Neural progenitor cell (in vitro differentiated cells): Measurements from ENCODE around the gene AAMP. TPM values are rescaled to one million over a fixed set of nuclear protein-coding genes. Genes with fewer than 3 reads are reported as not detected.

Source experiments
- DNase-seq: peaks from one replicate; pipeline ENCODE4 v3.0.0-alpha.2; 2016; ENCODE audit warnings: low spot score
- H2AFZ ChIP-seq: fragments of 200-600 bp; sonication (generic); replicated peaks from 2 replicates; pipeline ENCODE4 v1.6.1; 2016; ENCODE audit warnings: antibody characterized with exemption
- H3F3A ChIP-seq: fragments of 200-600 bp; sonication (generic); 2 replicates; pipeline ENCODE4 v1.6.1; 2016; ENCODE audit warnings: antibody characterized with exemption, low read depth
- H3K27ac ChIP-seq: fragments of 200-600 bp; sonication (generic); 2 replicates; pipeline ENCODE4 v1.5.1; 2016; ENCODE audit warnings: mild to moderate bottlenecking
- H3K27me3 ChIP-seq: fragments of 200-600 bp; sonication (generic); 2 replicates; pipeline ENCODE4 v1.6.1; 2016; ENCODE audit warnings: mild to moderate bottlenecking, moderate library complexity
- H3K36me3 ChIP-seq: fragments of 200-600 bp; sonication (generic); 2 replicates; pipeline ENCODE4 v1.5.1; 2016
- H3K4me1 ChIP-seq: fragments of 200-600 bp; sonication (generic); 2 replicates; pipeline ENCODE4 v1.6.1; 2016; ENCODE audit warnings: mixed run types
- H3K4me2 ChIP-seq: fragments of 200-600 bp; sonication (generic); 2 replicates; pipeline ENCODE4 v1.6.1; 2016
- H3K4me3 ChIP-seq: fragments of 200-600 bp; sonication (generic); 2 replicates; pipeline ENCODE4 v1.5.1; 2016
- H3K79me2 ChIP-seq: fragments of 200-600 bp; sonication (generic); 2 replicates; pipeline ENCODE4 v1.6.1; 2016; ENCODE audit warnings: low read depth
- H3K9ac ChIP-seq: fragments of 200-600 bp; sonication (generic); 2 replicates; pipeline ENCODE4 v1.6.1; 2016
- H3K9me3 ChIP-seq: fragments of 200-600 bp; sonication (generic); 2 replicates; pipeline ENCODE4 v1.5.1; 2016; ENCODE audit warnings: low read depth
- H4K20me1 ChIP-seq: fragments of 200-600 bp; sonication (generic); 2 replicates; pipeline ENCODE4 v1.6.1; 2016; ENCODE audit warnings: low read depth
- H3K27ac Mint-ChIP-seq: 3 replicates; pipeline ENCODE4 v1.8.0; 2021; ENCODE audit warnings: mixed read lengths
- H3K27me3 Mint-ChIP-seq: 2 replicates; pipeline ENCODE4 v1.8.0; 2022; ENCODE audit warnings: low read depth, mild to moderate bottlenecking, inconsistent platforms, moderate library complexity, mixed read lengths; ENCODE audit not compliant: insufficient read depth
- H3K36me3 Mint-ChIP-seq: 3 replicates; pipeline ENCODE4 v1.8.0; 2021; ENCODE audit warnings: mixed read lengths
- H3K4me1 Mint-ChIP-seq: 3 replicates; pipeline ENCODE4 v1.8.0; 2021; ENCODE audit warnings: mixed read lengths
- H3K4me3 Mint-ChIP-seq: 3 replicates; pipeline ENCODE4 v1.8.0; 2021; ENCODE audit warnings: mild to moderate bottlenecking, moderate library complexity, mixed read lengths
- H3K9me3 Mint-ChIP-seq: 3 replicates; pipeline ENCODE4 v1.8.0; 2020; ENCODE audit warnings: mixed read lengths
- EZH2 ChIP-seq: fragments of 200-600 bp; sonication (generic); IDR thresholded peaks from 2 replicates; pipeline ENCODE4 v1.6.1; 2017; ENCODE audit warnings: antibody characterized with exemption, mild to moderate bottlenecking, moderate library complexity
- EZH2phosphoT487 ChIP-seq: fragments of 200-600 bp; sonication (generic); IDR thresholded peaks from 2 replicates; pipeline ENCODE4 v1.6.1; 2017; ENCODE audit warnings: antibody characterized with exemption
- total RNA-seq: library from RNA; depleted of rRNA; stranded (reverse); fragments of >200 nt; gene quantifications from 2 replicates; pipeline ENCODE4 v1.2.3, GENCODE V29; 2015; ENCODE audit warnings: low replicate concordance
- TF ChIP-seq, protein P1 (sequence below): fragments of 200-600 bp; sonication (generic); IDR thresholded peaks from 2 replicates; pipeline ENCODE4 v1.5.1; 2017; ENCODE audit warnings: antibody characterized with exemption, mild to moderate bottlenecking

Gene AAMP
- total RNA-seq, 1 donor from 2014 or later = 90.4 TPM

DNA sequence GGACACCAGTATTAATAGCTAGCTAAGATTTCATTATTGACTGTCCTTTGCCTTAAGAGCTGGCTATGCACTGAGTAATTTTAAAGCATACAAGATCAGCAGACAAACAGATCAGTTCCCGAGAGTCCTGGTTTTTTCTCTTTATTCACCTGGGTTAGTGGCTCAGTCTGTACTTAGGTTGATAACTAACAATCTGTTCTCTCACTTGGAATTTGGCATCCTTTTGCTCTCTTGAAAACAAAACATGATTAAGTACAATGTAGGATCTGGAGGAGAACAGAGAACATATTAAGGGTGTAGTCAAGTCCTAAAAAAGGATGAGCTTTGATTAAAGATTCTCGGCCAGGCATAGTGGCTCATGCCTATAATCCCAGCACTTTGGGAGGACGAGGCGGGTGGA lies 36.4 kb downstream of the AAMP start:
- Histone ChIP-seq H3K79me2 (no peaks in the 10 kb centered on the region), H3K27ac (no peak overlapping the region), H3K36me3 (peaks cover 15% of the 10 kb centered on the region), H2AFZ (no peak overlapping the region), H3K9ac (no peak overlapping the region), H3K4me3 (no peak overlapping the region), H3F3A (no peaks in the 10 kb centered on the region), H3K4me1 (no peaks in the 10 kb centered on the region), H3K27me3 (no peaks in the 10 kb centered on the region), H4K20me1 (no peaks in the 10 kb centered on the region), H3K9me3 (no peaks in the 10 kb centered on the region), H3K4me2 (no peak overlapping the region)
- DNase-seq = no peak
- Mint-ChIP-seq H3K4me3 (no peak overlapping the region), H3K27ac (no peak overlapping the region), H3K4me1 (no peaks in the 10 kb centered on the region), H3K9me3 (no peaks in the 10 kb centered on the region), H3K27me3 (peaks cover 2% of the 10 kb centered on the region), H3K36me3 (peaks cover 26% of the 10 kb centered on the region)
- TF ChIP-seq EZH2 = no peak
- TF ChIP-seq, protein P1, sequence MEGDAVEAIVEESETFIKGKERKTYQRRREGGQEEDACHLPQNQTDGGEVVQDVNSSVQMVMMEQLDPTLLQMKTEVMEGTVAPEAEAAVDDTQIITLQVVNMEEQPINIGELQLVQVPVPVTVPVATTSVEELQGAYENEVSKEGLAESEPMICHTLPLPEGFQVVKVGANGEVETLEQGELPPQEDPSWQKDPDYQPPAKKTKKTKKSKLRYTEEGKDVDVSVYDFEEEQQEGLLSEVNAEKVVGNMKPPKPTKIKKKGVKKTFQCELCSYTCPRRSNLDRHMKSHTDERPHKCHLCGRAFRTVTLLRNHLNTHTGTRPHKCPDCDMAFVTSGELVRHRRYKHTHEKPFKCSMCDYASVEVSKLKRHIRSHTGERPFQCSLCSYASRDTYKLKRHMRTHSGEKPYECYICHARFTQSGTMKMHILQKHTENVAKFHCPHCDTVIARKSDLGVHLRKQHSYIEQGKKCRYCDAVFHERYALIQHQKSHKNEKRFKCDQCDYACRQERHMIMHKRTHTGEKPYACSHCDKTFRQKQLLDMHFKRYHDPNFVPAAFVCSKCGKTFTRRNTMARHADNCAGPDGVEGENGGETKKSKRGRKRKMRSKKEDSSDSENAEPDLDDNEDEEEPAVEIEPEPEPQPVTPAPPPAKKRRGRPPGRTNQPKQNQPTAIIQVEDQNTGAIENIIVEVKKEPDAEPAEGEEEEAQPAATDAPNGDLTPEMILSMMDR = no peak
- no peak for TF ChIP-seq EZH2phosphoT487

GRCh38 chr2:218230882-218231281 lies 39.1 kb downstream of the AAMP start:
- Histone ChIP-seq H3K9me3 (no peaks in the 10 kb centered on the region), H3K36me3 (peaks cover 15% of the 10 kb centered on the region), H4K20me1 (peaks cover 12% of the 10 kb centered on the region), H3K4me1 (no peaks in the 10 kb centered on the region), H2AFZ (no peak overlapping the region), H3K4me2 (no peak overlapping the region), H3K27me3 (no peaks in the 10 kb centered on the region), H3K4me3 (no peak overlapping the region), H3K27ac (no peak overlapping the region), H3F3A (no peaks in the 10 kb centered on the region), H3K9ac (no peak overlapping the region), H3K79me2 (peaks cover 1% of the 10 kb centered on the region)
- Mint-ChIP-seq H3K9me3 (no peaks in the 10 kb centered on the region), H3K4me3 (no peak overlapping the region), H3K4me1 (no peaks in the 10 kb centered on the region), H3K36me3 (peaks cover 30% of the 10 kb centered on the region), H3K27ac (no peak overlapping the region), H3K27me3 (peaks cover 2% of the 10 kb centered on the region)
- TF ChIP-seq EZH2phosphoT487 = no peak
- no peak for TF ChIP-seq EZH2
- TF ChIP-seq, protein P1 = peak; percentile 12
- no peak for DNase-seq

- no peaks in the 10 kb centered on the region for H3K4me1 Mint-ChIP-seq
These were observed 40.1 kb downstream of the AAMP start for GRCh38 chr2:218229851-218230250.

More at GRCh38 chr2:218229851-218230250, 40.1 kb downstream of the AAMP start:
- H3K36me3 Mint-ChIP-seq = peaks cover 30% of the 10 kb centered on the region
- Histone ChIP-seq H3K9ac (no peak overlapping the region), H2AFZ (no peak overlapping the region), H3K4me3 (no peak overlapping the region), H3K79me2 (peaks cover 11% of the 10 kb centered on the region), H3K27me3 (no peaks in the 10 kb centered on the region), H3K27ac (no peak overlapping the region), H3K4me2 (no peak overlapping the region), H3F3A (no peaks in the 10 kb centered on the region), H4K20me1 (peaks cover 22% of the 10 kb centered on the region), H3K9me3 (no peaks in the 10 kb centered on the region), H3K4me1 (no peaks in the 10 kb centered on the region), H3K36me3 (peaks cover 15% of the 10 kb centered on the region)
- H3K27ac Mint-ChIP-seq = no peak overlapping the region
- TF ChIP-seq, protein P1 = no peak
- TF ChIP-seq EZH2 (no peak), EZH2phosphoT487 (no peak)
- no peak overlapping the region for H3K4me3 Mint-ChIP-seq
- no peaks in the 10 kb centered on the region for H3K9me3 Mint-ChIP-seq
- H3K27me3 Mint-ChIP-seq = no peaks in the 10 kb centered on the region
- DNase-seq = no peak
